Parathyroid adenoma (tissue), 2 donors: ENCODE measurements around the gene KCTD17.

ENCODE experiments used
- H2AFZ ChIP-seq: fragments of 300-600 bp; sonication (generic); one replicate; pipeline ENCODE4 v1.7.0; 2017; ENCODE audit warnings: antibody characterized with exemption, mild to moderate bottlenecking
- H3K27ac ChIP-seq: fragments of 300-600 bp; sonication (generic); one replicate; pipeline ENCODE4 v1.7.0; 2017
- H3K27me3 ChIP-seq: fragments of 300-600 bp; sonication (generic); one replicate; pipeline ENCODE4 v1.7.0; 2017; ENCODE audit warnings: low read length; ENCODE audit not compliant: control insufficient read depth, insufficient read depth
- H3K36me3 ChIP-seq: fragments of 300-600 bp; sonication (generic); one replicate; pipeline ENCODE4 v1.7.0; 2017; ENCODE audit warnings: low read length; ENCODE audit not compliant: control insufficient read depth, insufficient read depth
- H3K4me1 ChIP-seq: fragments of 300-600 bp; sonication (generic); one replicate; pipeline ENCODE4 v1.7.0; 2017; ENCODE audit warnings: control low read depth
- H3K4me2 ChIP-seq: fragments of 300-600 bp; sonication (generic); one replicate; pipeline ENCODE4 v1.7.0; 2017; ENCODE audit warnings: low read length
- H3K4me3 ChIP-seq: fragments of 300-600 bp; sonication (generic); one replicate; pipeline ENCODE4 v1.7.0; 2017; ENCODE audit warnings: low read depth, low read length
- H3K79me2 ChIP-seq: fragments of 300-600 bp; sonication (generic); one replicate; pipeline ENCODE4 v1.7.0; 2017; ENCODE audit warnings: control low read depth
- H3K9ac ChIP-seq: fragments of 300-600 bp; sonication (generic); one replicate; pipeline ENCODE4 v1.7.0; 2017; ENCODE audit warnings: mild to moderate bottlenecking
- H3K9me3 ChIP-seq: fragments of 300-600 bp; sonication (generic); one replicate; pipeline ENCODE4 v1.7.0; 2017; ENCODE audit warnings: low read length; ENCODE audit not compliant: control insufficient read depth
- CTCF ChIP-seq: fragments of 300-600 bp; sonication (generic); IDR thresholded peaks from one replicate; pipeline ENCODE4 v1.7.0; 2017; ENCODE audit warnings: antibody characterized with exemption, mild to moderate bottlenecking
- donor health status: primary hyperparathyroidism.

Gene KCTD17

DNA sequence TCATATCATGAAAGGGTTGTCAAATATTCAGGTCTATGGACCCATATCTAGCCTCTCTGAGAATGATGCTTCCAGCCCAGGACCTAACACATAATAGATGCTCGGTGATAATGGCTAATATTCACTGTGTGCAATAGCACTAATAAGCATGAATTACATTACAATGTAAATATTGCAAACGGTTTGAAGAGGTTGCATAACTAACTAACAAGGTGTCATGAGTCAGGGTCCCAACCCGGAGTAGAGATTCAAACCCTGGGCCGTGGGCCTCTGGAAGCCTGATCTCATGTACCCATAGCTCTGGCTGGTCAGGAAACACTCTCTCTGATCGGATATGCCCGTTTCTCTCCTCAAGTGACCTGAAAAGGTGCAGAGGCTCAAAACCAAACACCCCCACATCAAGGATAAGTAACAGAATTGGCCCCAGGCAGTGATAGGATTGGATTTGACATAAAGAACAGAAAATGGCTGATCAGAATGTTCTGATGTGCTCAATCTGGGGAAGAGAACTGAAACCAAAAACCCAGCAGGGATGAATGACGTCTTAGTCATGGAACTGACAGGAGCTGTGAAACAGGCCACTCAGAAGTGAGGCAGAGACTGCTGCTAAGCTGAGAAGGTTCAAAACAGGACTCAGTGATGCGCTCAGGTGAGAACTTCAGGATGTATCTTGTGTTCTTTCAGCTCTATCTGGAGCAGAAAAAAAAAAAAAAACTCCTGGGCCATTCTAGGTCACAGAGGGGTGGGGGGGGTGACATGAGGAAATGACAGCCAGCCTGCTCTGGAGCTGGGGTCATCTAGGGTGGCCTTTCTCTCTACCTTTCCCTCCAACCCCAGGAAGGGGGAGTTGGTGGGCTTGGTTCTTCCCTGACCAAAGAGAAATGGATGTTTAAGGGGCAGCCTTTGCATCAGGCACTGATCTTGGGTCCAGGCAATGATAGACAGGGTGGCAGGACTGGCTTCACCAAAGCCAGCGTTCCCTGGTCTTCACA, 6.6 kb upstream of the KCTD17 start:
- Histone ChIP-seq H3K4me1 (no peaks in the 10 kb centered on the region), H3K4me3 (no peak overlapping the region), H3K4me2 (no peak overlapping the region), H3K36me3 (no peaks in the 10 kb centered on the region), H3K27me3 (no peaks in the 10 kb centered on the region), H3K79me2 (no peaks in the 10 kb centered on the region), H3K27ac (no peak overlapping the region), H2AFZ (no peak overlapping the region), H3K9me3 (no peaks in the 10 kb centered on the region), H3K9ac (no peak overlapping the region)
- TF ChIP-seq CTCF, result no peak

DNA sequence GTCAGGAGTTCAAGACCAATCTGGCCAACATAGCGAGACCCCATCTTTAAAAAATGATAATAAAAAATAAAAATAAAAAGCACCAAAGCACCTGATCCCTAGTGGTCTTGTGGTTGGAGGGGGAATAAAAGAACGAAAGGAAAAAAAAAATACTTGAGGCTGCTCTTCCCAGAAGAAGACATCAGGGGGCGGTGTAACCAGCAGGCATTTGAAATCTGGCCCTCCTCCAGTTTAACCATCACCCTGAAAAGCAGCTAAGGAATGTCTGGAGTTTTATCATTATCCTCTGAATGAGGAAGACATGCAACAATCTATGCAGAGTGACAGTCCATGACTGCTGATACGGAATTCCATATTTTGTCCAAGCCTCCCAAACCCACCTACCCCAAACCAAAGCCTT, 5.6 kb upstream of the KCTD17 start:
- Histone ChIP-seq H3K4me1 (no peaks in the 10 kb centered on the region), H3K27ac (no peak overlapping the region), H3K4me3 (no peak overlapping the region), H3K27me3 (no peaks in the 10 kb centered on the region), H3K79me2 (no peaks in the 10 kb centered on the region), H3K36me3 (no peaks in the 10 kb centered on the region), H3K9me3 (no peaks in the 10 kb centered on the region), H2AFZ (no peak overlapping the region), H3K4me2 (no peak overlapping the region), H3K9ac (no peak overlapping the region)
- TF ChIP-seq CTCF, result peak; percentile 22

DNA sequence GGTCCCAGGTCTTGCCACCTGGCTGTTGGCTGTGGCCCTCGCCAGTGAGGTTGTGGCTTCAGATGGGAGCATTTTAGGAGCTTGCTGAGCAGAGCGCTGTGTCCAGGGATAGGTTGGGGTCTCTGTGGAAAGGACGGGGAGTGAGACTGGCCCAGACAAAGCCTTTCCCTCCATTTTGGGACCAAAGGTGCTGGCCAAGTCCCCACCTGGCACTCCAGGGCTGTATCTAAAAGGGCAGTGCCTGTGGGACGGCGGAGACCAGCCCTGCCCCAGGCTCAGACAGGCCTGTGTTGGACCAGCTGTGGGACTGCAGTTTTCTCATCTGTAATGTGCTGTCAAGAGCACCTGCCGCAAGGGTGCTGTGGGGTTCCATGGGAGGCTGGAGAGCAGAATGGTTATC, 5.0 kb upstream of the KCTD17 start:
- Histone ChIP-seq H3K4me3 (no peak overlapping the region), H3K79me2 (no peaks in the 10 kb centered on the region), H3K36me3 (no peaks in the 10 kb centered on the region), H3K27ac (no peak overlapping the region), H3K27me3 (no peaks in the 10 kb centered on the region), H3K4me1 (no peaks in the 10 kb centered on the region), H2AFZ (no peak overlapping the region), H3K9me3 (no peaks in the 10 kb centered on the region), H3K9ac (no peak overlapping the region), H3K4me2 (no peak overlapping the region)
- no peak for TF ChIP-seq CTCF

GRCh38 chr22:37047006-37047405, 4.5 kb upstream of the KCTD17 start:
- no peak for TF ChIP-seq CTCF
- Histone ChIP-seq H2AFZ (no peak overlapping the region), H3K27me3 (no peaks in the 10 kb centered on the region), H3K9ac (no peak overlapping the region), H3K4me1 (no peaks in the 10 kb centered on the region), H3K9me3 (no peaks in the 10 kb centered on the region), H3K27ac (no peak overlapping the region), H3K4me3 (no peak overlapping the region), H3K79me2 (no peaks in the 10 kb centered on the region), H3K36me3 (no peaks in the 10 kb centered on the region), H3K4me2 (no peak overlapping the region)

DNA sequence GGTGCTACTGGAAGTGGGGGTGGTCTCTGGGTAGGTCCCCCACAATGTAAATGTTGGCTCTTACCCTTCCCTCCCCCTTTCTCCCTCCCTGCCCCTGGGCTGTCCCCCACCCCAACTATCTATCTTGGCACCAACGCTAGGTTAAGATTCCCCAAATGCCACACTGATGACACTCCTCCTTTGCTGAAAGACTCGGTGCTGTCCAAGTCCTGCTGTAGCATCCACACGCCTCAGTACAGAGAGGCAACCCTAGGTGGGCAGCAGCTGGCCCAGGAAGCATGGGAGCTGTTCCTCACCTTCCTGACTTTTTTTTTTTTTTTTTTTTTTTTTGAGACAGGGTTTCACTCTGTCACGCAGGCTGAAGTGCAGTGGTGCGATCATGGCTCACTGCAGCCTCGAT, 3.4 kb upstream of the KCTD17 start:
- Histone ChIP-seq H3K79me2 (no peaks in the 10 kb centered on the region), H2AFZ (no peak overlapping the region), H3K4me3 (no peak overlapping the region), H3K27ac (no peak overlapping the region), H3K9ac (no peak overlapping the region), H3K36me3 (no peaks in the 10 kb centered on the region), H3K4me1 (no peaks in the 10 kb centered on the region), H3K27me3 (no peaks in the 10 kb centered on the region), H3K4me2 (no peak overlapping the region), H3K9me3 (no peaks in the 10 kb centered on the region)
- TF ChIP-seq CTCF, result no peak
